Loucy (cell line): ENCODE results near the gene FSIP1.

Experiments used
- H2AFZ ChIP-seq: fragments of 200-600 bp; sonication (generic); 2 replicates; pipeline ENCODE4 v1.6.0; 2016; ENCODE audit warnings: antibody characterized with exemption, mild to moderate bottlenecking, low read length, moderate library complexity
- H3F3A ChIP-seq: fragments of 200-600 bp; 2 replicates; pipeline ENCODE4 v1.6.0; 2016; ENCODE audit warnings: antibody characterized with exemption, low read depth, mild to moderate bottlenecking
- H3K27me3 ChIP-seq: fragments of 200-600 bp; sonication (generic); 2 replicates; pipeline ENCODE4 v1.6.1; 2014; ENCODE audit warnings: low read length, mild to moderate bottlenecking; ENCODE audit not compliant: insufficient read depth, poor library complexity, severe bottlenecking
- H3K36me3 ChIP-seq: fragments of 200-600 bp; sonication (generic); 2 replicates; pipeline ENCODE4 v1.6.1; 2016; ENCODE audit warnings: low read length; ENCODE audit not compliant: insufficient read depth
- H3K4me1 ChIP-seq: fragments of 200-600 bp; sonication (generic); 2 replicates; pipeline ENCODE4 v1.5.1; 2014; ENCODE audit warnings: low read length, mild to moderate bottlenecking; ENCODE audit not compliant: insufficient read depth, poor library complexity, severe bottlenecking
- H3K4me2 ChIP-seq: fragments of 200-600 bp; sonication (generic); 2 replicates; pipeline ENCODE4 v1.6.0; 2014; ENCODE audit warnings: antibody characterized with exemption, low read length, low read depth, mild to moderate bottlenecking; ENCODE audit not compliant: poor library complexity, severe bottlenecking
- H3K4me3 ChIP-seq: fragments of 200-600 bp; sonication (generic); 2 replicates; pipeline ENCODE4 v1.5.1; 2014; ENCODE audit warnings: low read length, mild to moderate bottlenecking, mixed read lengths; ENCODE audit not compliant: poor library complexity, severe bottlenecking
- H3K79me2 ChIP-seq: fragments of 200-600 bp; sonication (generic); 2 replicates; pipeline ENCODE4 v1.6.1; 2014; ENCODE audit warnings: low read length; ENCODE audit not compliant: insufficient read depth
- H3K9ac ChIP-seq: fragments of 200-600 bp; sonication (generic); 2 replicates; pipeline ENCODE4 v1.6.0; 2014; ENCODE audit warnings: mild to moderate bottlenecking, low read depth, low read length, moderate library complexity; ENCODE audit not compliant: poor library complexity, severe bottlenecking
- H3K9me2 ChIP-seq: fragments of 200-600 bp; sonication (generic); replicated peaks from 2 replicates; pipeline ENCODE4 v1.6.1; 2016; ENCODE audit warnings: low read depth, low read length, mixed read lengths
- H3K9me3 ChIP-seq: fragments of 200-600 bp; sonication (generic); 2 replicates; pipeline ENCODE4 v1.6.1; 2014; ENCODE audit warnings: mild to moderate bottlenecking, antibody characterized with exemption, low read length, low read depth; ENCODE audit not compliant: insufficient read depth
- H4K20me1 ChIP-seq: fragments of 200-600 bp; sonication (generic); 2 replicates; pipeline ENCODE4 v1.6.0; 2014; ENCODE audit warnings: antibody characterized with exemption, low read length, mild to moderate bottlenecking; ENCODE audit not compliant: insufficient read depth, poor library complexity, severe bottlenecking
- CTCF ChIP-seq: fragments of 200-600 bp; sonication (generic); conservative IDR thresholded peaks from 2 replicates; pipeline ENCODE4 v1.5.1; 2014; ENCODE audit warnings: mild to moderate bottlenecking, antibody characterized with exemption, low read length
- EZH2phosphoT487 ChIP-seq: fragments of 200-600 bp; IDR thresholded peaks from 2 replicates; pipeline ENCODE4 v1.6.1; 2018; ENCODE audit warnings: antibody characterized with exemption, mild to moderate bottlenecking, moderate library complexity, borderline replicate concordance

Gene FSIP1

GRCh38 chr15:39784125-39784524, 1.5 kb upstream of the FSIP1 start:
- no peaks in the 10 kb centered on the region for H3F3A ChIP-seq
- H3K27me3 ChIP-seq = no peaks in the 10 kb centered on the region
- H3K4me1 ChIP-seq = peaks cover 71% of the 10 kb centered on the region
- H4K20me1 ChIP-seq = no peaks in the 10 kb centered on the region
- no peaks in the 10 kb centered on the region for H3K9me2 ChIP-seq
- H3K9ac ChIP-seq = peak overlapping the region; percentile 80
- peak overlapping the region; percentile 81 for H3K4me3 ChIP-seq
- no peak for TF ChIP-seq CTCF
- no peak for TF ChIP-seq EZH2phosphoT487
- peaks cover 27% of the 10 kb centered on the region for H3K79me2 ChIP-seq
- no peak overlapping the region for H2AFZ ChIP-seq
- no peaks in the 10 kb centered on the region for H3K36me3 ChIP-seq
- H3K4me2 ChIP-seq = peak overlapping the region; percentile 86
- no peaks in the 10 kb centered on the region for H3K9me3 ChIP-seq

- no peaks in the 10 kb centered on the region for H4K20me1 ChIP-seq
- H3K9ac ChIP-seq = peak overlapping the region; percentile 80
- H3K9me2 ChIP-seq = no peaks in the 10 kb centered on the region
- H2AFZ ChIP-seq = peak overlapping the region; percentile 84
- H3K4me1 ChIP-seq = peaks cover 69% of the 10 kb centered on the region
- no peaks in the 10 kb centered on the region for H3K27me3 ChIP-seq
- no peaks in the 10 kb centered on the region for H3K36me3 ChIP-seq
- H3K9me3 ChIP-seq = no peaks in the 10 kb centered on the region
- H3K4me2 ChIP-seq = peak overlapping the region; percentile 86
- peak overlapping the region; percentile 81 for H3K4me3 ChIP-seq
- peaks cover 27% of the 10 kb centered on the region for H3K79me2 ChIP-seq
- no peaks in the 10 kb centered on the region for H3F3A ChIP-seq
- TF ChIP-seq CTCF (no peak), EZH2phosphoT487 (no peak)
Measured at GRCh38 chr15:39783244-39783820, 691 bp upstream of the FSIP1 start.

GRCh38 chr15:39781967-39782302, 706 bp downstream of the FSIP1 start:
- Histone ChIP-seq H3K79me2 (peaks cover 27% of the 10 kb centered on the region), H3K4me2 (peak overlapping the region; percentile 88), H4K20me1 (no peaks in the 10 kb centered on the region), H3K9ac (peak overlapping the region; percentile 80), H3K9me3 (no peaks in the 10 kb centered on the region), H3K27me3 (no peaks in the 10 kb centered on the region), H3K9me2 (no peaks in the 10 kb centered on the region), H3K36me3 (no peaks in the 10 kb centered on the region), H2AFZ (peak overlapping the region; percentile 69), H3K4me3 (peak overlapping the region; percentile 81), H3F3A (no peaks in the 10 kb centered on the region), H3K4me1 (peaks cover 69% of the 10 kb centered on the region)
- TF ChIP-seq EZH2phosphoT487 (no peak), CTCF (no peak)
